Brain microvascular endothelial cell (primary cell): ENCODE results near the gene BMP4.

Experiments used
- DNase-seq: peaks from one replicate; pipeline ENCODE4 v3.0.0-alpha.2; 2020
- H3K27ac ChIP-seq: fragments of 250-450 bp; sonication (Bioruptor Pico); 2 replicates; pipeline ENCODE4 v1.5.1; 2020; ENCODE audit warnings: mild to moderate bottlenecking, moderate library complexity
- H3K27me3 ChIP-seq: fragments of 250-450 bp; sonication (Bioruptor Pico); replicated peaks from 2 replicates; pipeline ENCODE4 v1.5.1; 2020; ENCODE audit warnings: mild to moderate bottlenecking
- H3K36me3 ChIP-seq: fragments of 250-450 bp; sonication (Bioruptor Pico); replicated peaks from 2 replicates; pipeline ENCODE4 v1.5.1; 2020; ENCODE audit warnings: mild to moderate bottlenecking
- H3K4me3 ChIP-seq: 2 replicates; pipeline ENCODE4 v1.5.1; 2011; ENCODE audit warnings: low read depth, mild to moderate bottlenecking, control low read depth, low read length, moderate library complexity
- CTCF ChIP-seq: IDR thresholded peaks from 2 replicates; pipeline ENCODE4 v1.5.1; 2011; ENCODE audit warnings: low read depth, mild to moderate bottlenecking, moderate library complexity, low read length, control low read depth, inconsistent platforms; ENCODE audit errors: missing control alignments
- in situ Hi-C: cut with HindIII; loops from 2 replicates; pipeline ENCODE4 v1.10.0; 2017; ENCODE audit warnings: low sequenced_read_pairs, low pct_ligation_motif_present

BMP4 gene

GRCh38 chr14:53951243-53951626 is 5.4 kb downstream of the BMP4 start:
- no peak for DNase-seq
- Histone ChIP-seq H3K36me3 (no peaks in the 10 kb centered on the region), H3K27ac (no peak overlapping the region), H3K27me3 (peaks cover 32% of the 10 kb centered on the region), H3K4me3 (no peak overlapping the region)
- in situ Hi-C loops, result no loop called here
- TF ChIP-seq CTCF, result no peak

- Histone ChIP-seq H3K27ac (no peak overlapping the region), H3K36me3 (no peaks in the 10 kb centered on the region), H3K27me3 (peaks cover 29% of the 10 kb centered on the region), H3K4me3 (no peak overlapping the region)
- in situ Hi-C loops, result no loop called here
- no peak for TF ChIP-seq CTCF
- DNase-seq, result no peak
Measured at GRCh38 chr14:53950031-53950793, 6.4 kb downstream of the BMP4 start.

GRCh38 chr14:53949201-53949600 is 7.4 kb downstream of the BMP4 start:
- in situ Hi-C loops, result no loop called here
- H3K4me3 ChIP-seq, result no peak overlapping the region
- no peaks in the 10 kb centered on the region for H3K36me3 ChIP-seq
- DNase-seq, result no peak
- peaks cover 21% of the 10 kb centered on the region for H3K27me3 ChIP-seq
- no peak overlapping the region for H3K27ac ChIP-seq
- no peak for TF ChIP-seq CTCF

GRCh38 chr14:53948205-53948884 is 8.3 kb downstream of the BMP4 start:
- Histone ChIP-seq H3K27ac (no peak overlapping the region), H3K4me3 (no peak overlapping the region), H3K36me3 (no peaks in the 10 kb centered on the region), H3K27me3 (peaks cover 21% of the 10 kb centered on the region)
- TF ChIP-seq CTCF, result no peak
- DNase-seq, result no peak
- in situ Hi-C loops, result no loop called here

- H3K27me3 ChIP-seq, result peaks cover 21% of the 10 kb centered on the region
- H3K27ac ChIP-seq, result no peak overlapping the region
- no peak for TF ChIP-seq CTCF
- H3K4me3 ChIP-seq, result no peak overlapping the region
- no peak for DNase-seq
- H3K36me3 ChIP-seq, result no peaks in the 10 kb centered on the region
- in situ Hi-C loops, result no loop called here
Measured at GRCh38 chr14:53947452-53948204, 9.0 kb downstream of the BMP4 start.
